ENCODE data around the gene NELFB. TPM values are rescaled to one million over a fixed set of nuclear protein-coding genes. Genes with fewer than 3 reads are reported as not detected.

Gene NELFB
- total and polyA plus RNA-seq, 9 of the 15 experiments (the other 6 are each of a cell fraction or from before 2014, with no cell fraction given): 0.24 to 84.0 (median 29.7) TPM

DNA sequence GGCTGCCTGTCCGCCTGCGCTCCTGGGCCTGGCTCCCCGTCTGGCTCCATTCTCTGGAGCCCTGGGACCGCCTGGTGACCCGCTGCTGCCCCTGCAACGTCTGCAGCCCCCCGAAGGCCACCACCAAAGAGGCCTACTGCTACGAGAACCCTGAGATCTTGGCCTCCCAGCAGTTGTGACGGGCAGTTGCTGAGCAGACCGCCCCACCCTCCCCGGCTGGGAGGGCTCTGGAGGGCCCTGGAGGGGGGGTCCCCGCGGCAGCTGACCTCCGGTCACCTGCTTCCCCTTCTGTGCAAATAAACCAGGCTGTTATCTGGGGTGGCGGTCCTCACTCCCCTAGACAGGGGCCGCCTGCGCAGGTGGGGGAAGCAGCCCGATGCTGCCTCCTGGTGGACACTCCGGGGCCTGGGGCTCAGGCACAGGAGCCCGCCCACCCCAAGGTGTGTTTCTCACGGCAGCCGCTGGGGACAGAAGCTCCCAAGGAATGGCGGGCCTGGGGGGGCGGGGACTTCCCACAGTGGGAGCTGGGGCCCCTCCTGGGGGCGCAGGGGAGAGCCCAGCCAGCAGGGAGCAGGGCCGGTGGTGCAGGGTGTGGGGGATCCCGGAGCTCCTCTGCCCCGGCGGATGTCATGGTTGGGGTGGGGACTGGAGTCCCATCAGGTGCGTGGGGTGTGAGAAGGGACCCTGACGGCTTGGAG, 18.7 kb upstream of the NELFB start (continued):
- TF ChIP-seq, protein P1, sequence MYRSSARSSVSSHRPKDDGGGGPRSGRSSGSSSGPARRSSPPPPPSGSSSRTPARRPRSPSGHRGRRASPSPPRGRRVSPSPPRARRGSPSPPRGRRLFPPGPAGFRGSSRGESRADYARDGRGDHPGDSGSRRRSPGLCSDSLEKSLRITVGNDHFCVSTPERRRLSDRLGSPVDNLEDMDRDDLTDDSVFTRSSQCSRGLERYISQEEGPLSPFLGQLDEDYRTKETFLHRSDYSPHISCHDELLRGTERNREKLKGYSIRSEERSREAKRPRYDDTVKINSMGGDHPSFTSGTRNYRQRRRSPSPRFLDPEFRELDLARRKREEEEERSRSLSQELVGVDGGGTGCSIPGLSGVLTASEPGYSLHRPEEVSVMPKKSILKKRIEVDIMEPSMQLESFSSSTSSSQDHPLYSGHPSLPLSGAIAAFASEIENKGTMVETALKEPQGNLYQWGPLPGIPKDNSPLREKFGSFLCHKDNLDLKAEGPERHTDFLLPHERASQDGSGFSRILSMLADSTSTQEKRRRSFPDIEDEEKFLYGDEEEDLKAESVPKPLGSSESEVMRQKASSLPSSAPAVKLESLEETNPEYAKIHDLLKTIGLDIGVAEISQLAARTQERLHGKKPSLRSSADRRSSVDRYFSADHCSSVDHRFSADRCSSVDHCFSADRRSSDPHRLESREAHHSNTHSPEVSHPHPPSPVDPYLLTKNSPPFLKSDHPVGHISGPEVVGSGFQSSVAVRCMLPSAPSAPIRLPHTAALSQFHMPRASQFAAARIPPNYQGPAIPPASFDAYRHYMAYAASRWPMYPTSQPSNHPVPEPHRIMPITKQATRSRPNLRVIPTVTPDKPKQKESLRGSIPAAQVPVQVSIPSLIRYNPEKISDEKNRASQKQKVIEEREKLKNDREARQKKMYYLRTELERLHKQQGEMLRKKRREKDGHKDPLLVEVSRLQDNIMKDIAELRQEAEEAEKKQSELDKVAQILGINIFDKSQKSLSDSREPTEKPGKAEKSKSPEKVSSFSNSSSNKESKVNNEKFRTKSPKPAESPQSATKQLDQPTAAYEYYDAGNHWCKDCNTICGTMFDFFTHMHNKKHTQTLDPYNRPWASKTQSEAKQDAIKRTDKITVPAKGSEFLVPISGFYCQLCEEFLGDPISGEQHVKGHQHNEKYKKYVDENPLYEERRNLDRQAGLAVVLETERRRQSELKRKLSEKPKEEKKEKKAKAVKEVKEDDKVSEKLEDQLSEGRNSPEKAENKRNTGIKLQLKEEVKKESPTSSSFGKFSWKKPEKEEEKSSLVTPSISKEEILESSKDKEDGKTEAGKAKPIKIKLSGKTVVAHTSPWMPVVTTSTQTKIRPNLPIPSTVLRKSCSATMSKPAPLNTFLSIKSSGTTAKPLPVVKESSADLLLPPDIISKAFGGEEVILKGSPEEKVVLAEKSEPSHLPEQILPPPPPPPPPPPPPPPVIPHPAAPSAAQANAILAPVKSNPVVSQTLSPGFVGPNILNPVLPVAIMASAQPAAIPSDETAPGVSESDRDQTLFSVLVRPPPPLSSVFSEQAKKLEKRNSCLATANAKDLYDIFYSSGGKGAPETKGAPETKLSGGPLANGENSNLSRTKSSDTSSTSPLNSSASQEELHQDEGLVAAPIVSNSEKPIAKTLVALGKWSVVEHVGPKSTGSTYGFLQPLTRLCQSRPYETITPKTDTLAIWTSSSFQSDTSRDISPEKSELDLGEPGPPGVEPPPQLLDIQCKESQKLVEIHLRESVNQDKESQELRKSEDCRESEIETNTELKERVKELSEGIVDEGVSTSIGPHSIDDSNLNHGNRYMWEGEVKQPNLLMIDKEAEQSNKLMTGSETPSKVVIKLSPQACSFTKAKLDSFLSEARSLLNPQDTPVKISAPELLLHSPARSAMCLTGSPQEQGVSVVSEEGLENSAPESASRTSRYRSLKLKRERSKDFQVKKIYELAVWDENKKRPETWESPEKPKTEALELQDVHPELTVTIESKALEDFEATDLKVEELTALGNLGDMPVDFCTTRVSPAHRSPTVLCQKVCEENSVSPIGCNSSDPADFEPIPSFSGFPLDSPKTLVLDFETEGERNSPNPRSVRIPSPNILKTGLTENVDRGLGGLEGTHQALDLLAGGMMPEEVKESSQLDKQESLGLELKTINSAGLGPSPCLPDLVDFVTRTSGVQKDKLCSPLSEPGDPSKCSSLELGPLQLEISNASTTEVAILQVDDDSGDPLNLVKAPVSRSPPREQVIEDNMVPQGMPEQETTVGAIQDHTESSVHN (IDR thresholded peaks at IDR 0.05; ENCODE audit: borderline replicate concordance in 1 of 2, low read depth in 1 of 2): no peak
- TF ChIP-seq ZNF408 (CRISPR knock-in tag; IDR thresholded peaks at IDR 0.05; ENCODE audit: low read depth) (no peak), ZNF274 (IDR thresholded peaks at IDR 0.05; ENCODE audit: borderline replicate concordance, low read depth, low read length) (no peak)
- TF ChIP-seq, protein P2, sequence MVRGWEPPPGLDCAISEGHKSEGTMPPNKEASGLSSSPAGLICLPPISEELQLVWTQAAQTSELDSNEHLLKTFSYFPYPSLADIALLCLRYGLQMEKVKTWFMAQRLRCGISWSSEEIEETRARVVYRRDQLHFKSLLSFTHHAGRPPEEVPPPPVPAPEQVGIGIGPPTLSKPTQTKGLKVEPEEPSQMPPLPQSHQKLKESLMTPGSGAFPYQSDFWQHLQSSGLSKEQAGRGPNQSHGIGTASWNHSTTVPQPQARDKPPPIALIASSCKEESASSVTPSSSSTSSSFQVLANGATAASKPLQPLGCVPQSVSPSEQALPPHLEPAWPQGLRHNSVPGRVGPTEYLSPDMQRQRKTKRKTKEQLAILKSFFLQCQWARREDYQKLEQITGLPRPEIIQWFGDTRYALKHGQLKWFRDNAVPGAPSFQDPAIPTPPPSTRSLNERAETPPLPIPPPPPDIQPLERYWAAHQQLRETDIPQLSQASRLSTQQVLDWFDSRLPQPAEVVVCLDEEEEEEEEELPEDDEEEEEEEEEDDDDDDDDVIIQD (CRISPR knock-in tag; IDR thresholded peaks at IDR 0.05): no peak
- TF ChIP-seq, protein P3, sequence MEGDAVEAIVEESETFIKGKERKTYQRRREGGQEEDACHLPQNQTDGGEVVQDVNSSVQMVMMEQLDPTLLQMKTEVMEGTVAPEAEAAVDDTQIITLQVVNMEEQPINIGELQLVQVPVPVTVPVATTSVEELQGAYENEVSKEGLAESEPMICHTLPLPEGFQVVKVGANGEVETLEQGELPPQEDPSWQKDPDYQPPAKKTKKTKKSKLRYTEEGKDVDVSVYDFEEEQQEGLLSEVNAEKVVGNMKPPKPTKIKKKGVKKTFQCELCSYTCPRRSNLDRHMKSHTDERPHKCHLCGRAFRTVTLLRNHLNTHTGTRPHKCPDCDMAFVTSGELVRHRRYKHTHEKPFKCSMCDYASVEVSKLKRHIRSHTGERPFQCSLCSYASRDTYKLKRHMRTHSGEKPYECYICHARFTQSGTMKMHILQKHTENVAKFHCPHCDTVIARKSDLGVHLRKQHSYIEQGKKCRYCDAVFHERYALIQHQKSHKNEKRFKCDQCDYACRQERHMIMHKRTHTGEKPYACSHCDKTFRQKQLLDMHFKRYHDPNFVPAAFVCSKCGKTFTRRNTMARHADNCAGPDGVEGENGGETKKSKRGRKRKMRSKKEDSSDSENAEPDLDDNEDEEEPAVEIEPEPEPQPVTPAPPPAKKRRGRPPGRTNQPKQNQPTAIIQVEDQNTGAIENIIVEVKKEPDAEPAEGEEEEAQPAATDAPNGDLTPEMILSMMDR (IDR thresholded peaks at IDR 0.05 in 2 of 3, conservative IDR thresholded peaks at IDR 0.05 in 1 of 3; ENCODE audit: insufficient read depth in 2 of 3, low read depth in 1 of 3, low read length in 3 of 3): peak; percentile 99 to 100 (median 99)
- TF ChIP-seq, protein P4, sequence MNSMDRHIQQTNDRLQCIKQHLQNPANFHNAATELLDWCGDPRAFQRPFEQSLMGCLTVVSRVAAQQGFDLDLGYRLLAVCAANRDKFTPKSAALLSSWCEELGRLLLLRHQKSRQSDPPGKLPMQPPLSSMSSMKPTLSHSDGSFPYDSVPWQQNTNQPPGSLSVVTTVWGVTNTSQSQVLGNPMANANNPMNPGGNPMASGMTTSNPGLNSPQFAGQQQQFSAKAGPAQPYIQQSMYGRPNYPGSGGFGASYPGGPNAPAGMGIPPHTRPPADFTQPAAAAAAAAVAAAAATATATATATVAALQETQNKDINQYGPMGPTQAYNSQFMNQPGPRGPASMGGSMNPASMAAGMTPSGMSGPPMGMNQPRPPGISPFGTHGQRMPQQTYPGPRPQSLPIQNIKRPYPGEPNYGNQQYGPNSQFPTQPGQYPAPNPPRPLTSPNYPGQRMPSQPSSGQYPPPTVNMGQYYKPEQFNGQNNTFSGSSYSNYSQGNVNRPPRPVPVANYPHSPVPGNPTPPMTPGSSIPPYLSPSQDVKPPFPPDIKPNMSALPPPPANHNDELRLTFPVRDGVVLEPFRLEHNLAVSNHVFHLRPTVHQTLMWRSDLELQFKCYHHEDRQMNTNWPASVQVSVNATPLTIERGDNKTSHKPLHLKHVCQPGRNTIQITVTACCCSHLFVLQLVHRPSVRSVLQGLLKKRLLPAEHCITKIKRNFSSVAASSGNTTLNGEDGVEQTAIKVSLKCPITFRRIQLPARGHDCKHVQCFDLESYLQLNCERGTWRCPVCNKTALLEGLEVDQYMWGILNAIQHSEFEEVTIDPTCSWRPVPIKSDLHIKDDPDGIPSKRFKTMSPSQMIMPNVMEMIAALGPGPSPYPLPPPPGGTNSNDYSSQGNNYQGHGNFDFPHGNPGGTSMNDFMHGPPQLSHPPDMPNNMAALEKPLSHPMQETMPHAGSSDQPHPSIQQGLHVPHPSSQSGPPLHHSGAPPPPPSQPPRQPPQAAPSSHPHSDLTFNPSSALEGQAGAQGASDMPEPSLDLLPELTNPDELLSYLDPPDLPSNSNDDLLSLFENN (IDR thresholded peaks at IDR 0.05; ENCODE audit: low read depth in 2 of 2, low read length in 2 of 2): peak in 1 of 2 experiments; percentile 72; a peak in 1 of 4 replicates
- TF ChIP-seq, protein P5, sequence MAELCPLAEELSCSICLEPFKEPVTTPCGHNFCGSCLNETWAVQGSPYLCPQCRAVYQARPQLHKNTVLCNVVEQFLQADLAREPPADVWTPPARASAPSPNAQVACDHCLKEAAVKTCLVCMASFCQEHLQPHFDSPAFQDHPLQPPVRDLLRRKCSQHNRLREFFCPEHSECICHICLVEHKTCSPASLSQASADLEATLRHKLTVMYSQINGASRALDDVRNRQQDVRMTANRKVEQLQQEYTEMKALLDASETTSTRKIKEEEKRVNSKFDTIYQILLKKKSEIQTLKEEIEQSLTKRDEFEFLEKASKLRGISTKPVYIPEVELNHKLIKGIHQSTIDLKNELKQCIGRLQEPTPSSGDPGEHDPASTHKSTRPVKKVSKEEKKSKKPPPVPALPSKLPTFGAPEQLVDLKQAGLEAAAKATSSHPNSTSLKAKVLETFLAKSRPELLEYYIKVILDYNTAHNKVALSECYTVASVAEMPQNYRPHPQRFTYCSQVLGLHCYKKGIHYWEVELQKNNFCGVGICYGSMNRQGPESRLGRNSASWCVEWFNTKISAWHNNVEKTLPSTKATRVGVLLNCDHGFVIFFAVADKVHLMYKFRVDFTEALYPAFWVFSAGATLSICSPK (IDR thresholded peaks at IDR 0.05; ENCODE audit: borderline replicate concordance): no peak
